ENCODE measurements around the gene CSNK1G3. TPM values are rescaled to one million over a fixed set of nuclear protein-coding genes. Genes with fewer than 3 reads are reported as not detected.
"Not testable (repeated sequence)": the region's sequence is repeated elsewhere in the genome, so short reads cannot be mapped to it uniquely, and the experiment has no call there.

Gene CSNK1G3
- total RNA-seq, 1 experiment from 2014 or later, result 48.3 TPM

DNA sequence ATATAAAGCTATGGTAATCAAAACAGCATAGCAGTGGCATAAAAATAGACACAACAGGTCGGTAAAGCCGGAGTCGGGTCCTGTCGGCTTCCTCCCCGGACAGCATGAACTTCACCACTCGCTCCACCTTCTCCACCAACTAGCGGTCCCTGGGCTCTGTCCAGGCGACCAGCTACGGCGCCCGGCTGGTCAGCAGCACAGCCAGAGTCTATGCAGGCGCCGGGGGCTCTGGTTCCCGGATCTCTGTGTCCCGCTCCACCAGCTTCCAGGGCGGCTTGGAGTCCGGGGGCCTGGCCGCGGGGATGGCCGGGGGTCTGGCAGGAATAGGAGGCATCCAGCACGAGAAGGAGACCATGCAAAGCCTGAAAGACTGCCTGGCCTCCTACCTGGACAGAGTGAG lies 124.0 kb downstream of the CSNK1G3 start:
- WGBS (ENCODE audit: extremely low coverage, insufficient read length, low lambda C conversion rate), result no CpG with 5 or more reads among the region's 21 CpGs
- Histone ChIP-seq H2AK5ac (ENCODE audit: insufficient read length, low read length) (no peak overlapping the region), H3K56ac (ENCODE audit: insufficient read length, low read depth, low read length) (no peak overlapping the region), H2BK15ac (ENCODE audit: low read depth, low read length) (no peak overlapping the region), H3K9me3 (ENCODE audit: control insufficient read depth, low read depth, low read length) (no peaks in the 10 kb centered on the region), H4K8ac (replicated peaks; ENCODE audit: insufficient read length, low read depth, low read length) (no peak overlapping the region), H3K4ac (ENCODE audit: low read depth, low read length) (no peak overlapping the region), H3K27me3 (ENCODE audit: insufficient read depth, low read length) (no peaks in the 10 kb centered on the region), H2AFZ (ENCODE audit: low read length) (no peak overlapping the region), H3K23me2 (ENCODE audit: insufficient read length, low read depth, low read length, poor library complexity, severe bottlenecking) (no peaks in the 10 kb centered on the region), H2BK12ac (ENCODE audit: insufficient read length, low read depth, low read length) (no peak overlapping the region), H3K79me2 (ENCODE audit: insufficient read depth, low read length) (no peaks in the 10 kb centered on the region), H3K79me1 (ENCODE audit: insufficient read depth, low read depth, low read length, poor library complexity, severe bottlenecking) (no peaks in the 10 kb centered on the region), H2BK5ac (ENCODE audit: insufficient read length, low read length) (no peak overlapping the region), H4K20me1 (ENCODE audit: control insufficient read depth, insufficient read depth, insufficient read length) (no peaks in the 10 kb centered on the region), H3K27ac (ENCODE audit: insufficient read length, low read depth, low read length) (no peak overlapping the region), H3K18ac (ENCODE audit: insufficient read length, low read depth, low read length) (no peak overlapping the region), H3K23ac (ENCODE audit: insufficient read length, low read depth, low read length) (no peak overlapping the region), H2BK120ac (ENCODE audit: low read depth, low read length, poor library complexity, severe bottlenecking) (no peak overlapping the region), H3K14ac (ENCODE audit: insufficient read depth, low read length) (no peak overlapping the region), H2BK20ac (ENCODE audit: low read depth, low read length, poor library complexity, severe bottlenecking) (no peak overlapping the region), H4K91ac (ENCODE audit: insufficient read length, low read depth, low read length) (no peak overlapping the region), H3K9ac (ENCODE audit: extremely low read depth, insufficient read length, low read length) (no peak overlapping the region), H3K4me2 (ENCODE audit: insufficient read depth, insufficient read length, low read length) (no peak overlapping the region), H4K5ac (ENCODE audit: insufficient read length, low read depth, low read length) (no peak overlapping the region), H3T11ph (ENCODE audit: low read length) (no peak overlapping the region), H3K4me1 (ENCODE audit: insufficient read depth, low read length) (no peaks in the 10 kb centered on the region)
- Mint-ChIP-seq H3K27me3 (ENCODE audit: low read depth) (no peaks in the 10 kb centered on the region), H3K36me3 (ENCODE audit: insufficient read depth in 1 of 3, low read depth in 3 of 3) (peaks cover 1 to 12% (median 2%) of the 10 kb centered on the region in 3 experiments; a peak in 5 of 7 replicates), H3K9me3 (peaks cover 5 to 11% of the 10 kb centered on the region in 2 experiments), H3K4me1 (peaks cover 0 to 1% of the 10 kb centered on the region in 2 experiments; a peak in 1 of 4 replicates), H3K27ac (no peak overlapping the region), H3K4me3 (no peak overlapping the region)
- TF ChIP-seq, protein P1, sequence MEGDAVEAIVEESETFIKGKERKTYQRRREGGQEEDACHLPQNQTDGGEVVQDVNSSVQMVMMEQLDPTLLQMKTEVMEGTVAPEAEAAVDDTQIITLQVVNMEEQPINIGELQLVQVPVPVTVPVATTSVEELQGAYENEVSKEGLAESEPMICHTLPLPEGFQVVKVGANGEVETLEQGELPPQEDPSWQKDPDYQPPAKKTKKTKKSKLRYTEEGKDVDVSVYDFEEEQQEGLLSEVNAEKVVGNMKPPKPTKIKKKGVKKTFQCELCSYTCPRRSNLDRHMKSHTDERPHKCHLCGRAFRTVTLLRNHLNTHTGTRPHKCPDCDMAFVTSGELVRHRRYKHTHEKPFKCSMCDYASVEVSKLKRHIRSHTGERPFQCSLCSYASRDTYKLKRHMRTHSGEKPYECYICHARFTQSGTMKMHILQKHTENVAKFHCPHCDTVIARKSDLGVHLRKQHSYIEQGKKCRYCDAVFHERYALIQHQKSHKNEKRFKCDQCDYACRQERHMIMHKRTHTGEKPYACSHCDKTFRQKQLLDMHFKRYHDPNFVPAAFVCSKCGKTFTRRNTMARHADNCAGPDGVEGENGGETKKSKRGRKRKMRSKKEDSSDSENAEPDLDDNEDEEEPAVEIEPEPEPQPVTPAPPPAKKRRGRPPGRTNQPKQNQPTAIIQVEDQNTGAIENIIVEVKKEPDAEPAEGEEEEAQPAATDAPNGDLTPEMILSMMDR (conservative IDR thresholded peaks at IDR 0.05), result no peak
- no peak for DNase-seq

DNA sequence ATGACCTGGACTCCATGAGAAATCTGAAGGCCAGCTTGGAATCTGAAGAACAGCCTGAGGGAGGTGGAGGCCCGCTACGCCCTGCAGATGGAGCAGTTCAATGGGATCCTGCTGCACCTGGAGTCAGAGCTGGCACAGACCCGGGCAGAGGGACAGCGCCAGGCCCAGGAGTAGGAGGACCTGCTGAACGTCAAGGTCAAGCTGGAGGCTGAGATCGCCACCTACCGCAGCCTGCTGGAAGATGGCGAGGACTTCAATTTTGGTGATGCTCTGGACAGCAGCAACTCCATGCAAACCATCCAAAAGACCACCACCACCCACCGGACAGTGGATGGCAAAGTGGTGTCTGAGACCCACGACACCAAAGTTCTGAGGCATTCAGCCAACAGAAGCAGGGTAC lies 125.1 kb downstream of the CSNK1G3 start:
- not testable (repeated sequence) for H2AFZ ChIP-seq (ENCODE audit: low read length); H4K91ac ChIP-seq (ENCODE audit: insufficient read length, low read depth, low read length); H4K5ac ChIP-seq (ENCODE audit: insufficient read length, low read depth, low read length); H3K27me3 Mint-ChIP-seq (ENCODE audit: low read depth); H3K14ac ChIP-seq (ENCODE audit: insufficient read depth, low read length); H2BK12ac ChIP-seq (ENCODE audit: insufficient read length, low read depth, low read length); H4K8ac ChIP-seq (replicated peaks; ENCODE audit: insufficient read length, low read depth, low read length); H3K4me2 ChIP-seq (ENCODE audit: insufficient read depth, insufficient read length, low read length); H3T11ph ChIP-seq (ENCODE audit: low read length); H3K56ac ChIP-seq (ENCODE audit: insufficient read length, low read depth, low read length); H3K9me3 ChIP-seq (ENCODE audit: control insufficient read depth, low read depth, low read length); H2BK5ac ChIP-seq (ENCODE audit: insufficient read length, low read length); H2BK120ac ChIP-seq (ENCODE audit: low read depth, low read length, poor library complexity, severe bottlenecking); H3K27me3 ChIP-seq (ENCODE audit: insufficient read depth, low read length); DNase-seq; H3K4me1 Mint-ChIP-seq; H3K18ac ChIP-seq (ENCODE audit: insufficient read length, low read depth, low read length); H3K79me1 ChIP-seq (ENCODE audit: insufficient read depth, low read depth, low read length, poor library complexity, severe bottlenecking); H3K4me3 Mint-ChIP-seq; H4K20me1 ChIP-seq (ENCODE audit: control insufficient read depth, insufficient read depth, insufficient read length); H3K23me2 ChIP-seq (ENCODE audit: insufficient read length, low read depth, low read length, poor library complexity, severe bottlenecking); H3K4ac ChIP-seq (ENCODE audit: low read depth, low read length); H3K9ac ChIP-seq (ENCODE audit: extremely low read depth, insufficient read length, low read length); H3K27ac Mint-ChIP-seq; H3K79me2 ChIP-seq (ENCODE audit: insufficient read depth, low read length); H3K27ac ChIP-seq (ENCODE audit: insufficient read length, low read depth, low read length); H2BK20ac ChIP-seq (ENCODE audit: low read depth, low read length, poor library complexity, severe bottlenecking); H2BK15ac ChIP-seq (ENCODE audit: low read depth, low read length); H3K4me1 ChIP-seq (ENCODE audit: insufficient read depth, low read length); H2AK5ac ChIP-seq (ENCODE audit: insufficient read length, low read length); H3K23ac ChIP-seq (ENCODE audit: insufficient read length, low read depth, low read length)
- no CpG with 5 or more reads among the region's 10 CpGs for WGBS (ENCODE audit: extremely low coverage, insufficient read length, low lambda C conversion rate)
- Mint-ChIP-seq H3K36me3 (ENCODE audit: insufficient read depth in 1 of 3, low read depth in 3 of 3) (peaks cover 1 to 12% (median 2%) of the 10 kb centered on the region in 3 experiments; a peak in 5 of 7 replicates), H3K9me3 (peaks cover 5 to 11% of the 10 kb centered on the region in 2 experiments)

Measured in H9 (cell line).